IMR-90 (cell line): ENCODE measurements around the gene OR2T35. TPM values are rescaled to one million over a fixed set of nuclear protein-coding genes. Genes with fewer than 3 reads are reported as not detected.
"Not testable (repeated sequence)": the region's sequence is repeated elsewhere in the genome, so short reads cannot be mapped to it uniquely, and the experiment has no call there.

ENCODE experiments used
- ATAC-seq: fragments of 200-7000 bp; cut with Tn5 transposase; 2 replicates; pipeline ENCODE4 v1.9.1; 2020; ENCODE audit warnings: low read depth, mild to moderate bottlenecking, moderate library complexity
- BruUV-seq: library from RNA; stranded (reverse); fragments of 400-500 nt; replicated peaks from 2 replicates; lab custom pipeline; 2021; lab: Mats Ljungman, UMichigan
- CTCF ChIA-PET: fragments of 300-600 bp; formaldehyde crosslinking; extraction: SDS; loops from one replicate; lab custom pipeline; 2021; ENCODE audit warnings: antibody characterized with exemption; lab: Yijun Ruan, JAX
- POLR2A ChIA-PET: fragments of 300-600 bp; sonication (Branson Sonifier 250); formaldehyde crosslinking; loops from one replicate; lab custom pipeline; 2022; ENCODE audit warnings: antibody characterized with exemption; ENCODE audit not compliant: unreplicated experiment; lab: Charles Lee
- DNase-seq: peaks from one replicate; pipeline ENCODE4 v3.0.0; 2013
- H2AFZ ChIP-seq: replicated peaks from 2 replicates; pipeline ENCODE3; 2013; ENCODE audit warnings: low read length, mild to moderate bottlenecking; ENCODE audit not compliant: poor library complexity
- H2AK5ac ChIP-seq: 2 replicates; pipeline ENCODE4 v1.6.1; 2013; ENCODE audit warnings: low read depth, low read length, inconsistent platforms
- H2AK9ac ChIP-seq: replicated peaks from 2 replicates; pipeline ENCODE3; 2013; ENCODE audit warnings: mild to moderate bottlenecking, low read depth, low read length, moderate library complexity; ENCODE audit not compliant: poor library complexity
- H2BK120ac ChIP-seq: 2 replicates; pipeline ENCODE4 v1.6.1; 2013; ENCODE audit warnings: low read depth, low read length, inconsistent platforms
- H2BK15ac ChIP-seq: 3 replicates; pipeline ENCODE4 v1.6.1; 2013; ENCODE audit warnings: low read depth, low read length, inconsistent platforms
- H2BK20ac ChIP-seq: 2 replicates; pipeline ENCODE4 v1.6.1; 2013; ENCODE audit warnings: low read depth, mild to moderate bottlenecking, inconsistent platforms, low read length, moderate library complexity
- H2BK5ac ChIP-seq: 2 replicates; pipeline ENCODE4 v1.6.1; 2013; ENCODE audit warnings: mild to moderate bottlenecking, low read depth, low read length, inconsistent platforms; ENCODE audit not compliant: poor library complexity, severe bottlenecking
- H3K14ac ChIP-seq: replicated peaks from 2 replicates; pipeline ENCODE4 v1.6.1; 2013; ENCODE audit warnings: low read depth, low read length, inconsistent platforms
- H3K18ac ChIP-seq: 2 replicates; pipeline ENCODE4 v1.6.1; 2013; ENCODE audit warnings: low read depth, low read length, control low read depth
- H3K23ac ChIP-seq: 2 replicates; pipeline ENCODE4 v1.6.1; 2013; ENCODE audit warnings: low read depth, low read length, inconsistent platforms
- H3K27ac ChIP-seq: 2 replicates; pipeline ENCODE4 v1.5.1; 2013; ENCODE audit warnings: mild to moderate bottlenecking, control low read depth, low read length; ENCODE audit not compliant: insufficient read depth
- H3K27me3 ChIP-seq: 2 replicates; pipeline ENCODE4 v1.6.1; 2013; ENCODE audit warnings: low read length; ENCODE audit not compliant: control insufficient read depth, insufficient read depth
- H3K36me3 ChIP-seq: 2 replicates; pipeline ENCODE4 v1.6.1; 2013; ENCODE audit warnings: low read length, mixed read lengths; ENCODE audit not compliant: control insufficient read depth, insufficient read depth
- H3K4ac ChIP-seq: 2 replicates; pipeline ENCODE4 v1.6.1; 2013; ENCODE audit warnings: low read depth, low read length, inconsistent platforms
- H3K4me1 ChIP-seq: 2 replicates; pipeline ENCODE4 v1.6.1; 2013; ENCODE audit warnings: low read length, mixed read lengths; ENCODE audit not compliant: control insufficient read depth, insufficient read depth
- H3K4me2 ChIP-seq: 2 replicates; pipeline ENCODE4 v1.6.1; 2013; ENCODE audit warnings: low read depth, mild to moderate bottlenecking, control low read depth, low read length, moderate library complexity
- H3K4me3 ChIP-seq: 2 replicates; pipeline ENCODE4 v1.5.1; 2013; ENCODE audit warnings: low read depth, mild to moderate bottlenecking, control low read depth, low read length, moderate library complexity; ENCODE audit not compliant: insufficient read depth
- H3K56ac ChIP-seq: 2 replicates; pipeline ENCODE4 v1.6.1; 2013; ENCODE audit warnings: low read length, inconsistent platforms; ENCODE audit not compliant: insufficient read depth; ENCODE audit errors: extremely low read depth
- H3K79me1 ChIP-seq, 2 experiments: 2 replicates each; pipeline ENCODE4 v1.6.1; 2013; ENCODE audit warnings: low read length in 2 of 2, inconsistent platforms in 1 of 2, low read depth in 1 of 2
- H3K9ac ChIP-seq: 2 replicates; pipeline ENCODE4 v1.6.1; 2013; ENCODE audit warnings: low read depth, low read length, control low read depth
- H3K9me1 ChIP-seq: 2 replicates; pipeline ENCODE4 v1.6.1; 2013; ENCODE audit warnings: low read length, inconsistent platforms; ENCODE audit not compliant: insufficient read depth
- H3K9me3 ChIP-seq: 2 replicates; pipeline ENCODE4 v1.6.1; 2013; ENCODE audit warnings: low read length; ENCODE audit not compliant: control insufficient read depth, insufficient read depth
- H4K20me1 ChIP-seq: 2 replicates; pipeline ENCODE4 v1.6.1; 2013; ENCODE audit warnings: low read length, inconsistent platforms; ENCODE audit not compliant: insufficient read depth
- H4K5ac ChIP-seq: 2 replicates; pipeline ENCODE4 v1.6.1; 2013; ENCODE audit warnings: mild to moderate bottlenecking, low read depth, low read length, control low read depth
- H4K8ac ChIP-seq, 2 experiments: 2 replicates each; pipeline ENCODE4 v1.6.1; 2013; ENCODE audit warnings: low read depth in 2 of 2, low read length in 2 of 2, control low read depth in 1 of 2, inconsistent platforms in 1 of 2
- H4K91ac ChIP-seq: 2 replicates; pipeline ENCODE4 v1.6.1; 2013; ENCODE audit warnings: low read depth, low read length, inconsistent platforms; ENCODE audit not compliant: insufficient read depth
- WGBS, 2 experiments: methylation state at CpG; one replicate each; pipeline versions ENCODE4 v1.1.5 to v1.1.7; 2013; ENCODE audit warnings: missing lambda C conversion rate in 2 of 2; ENCODE audit not compliant: insufficient read length in 1 of 2; ENCODE audit errors: extremely low coverage in 2 of 2; 5-methylcytosine and 5-hydroxymethylcytosine counted together
- dilution Hi-C: fragments of 300-500 bp; cut with HindIII; formaldehyde crosslinking; loops from one replicate; pipeline ENCODE4 v1.14.3; 2018; ENCODE audit warnings: low sequenced_read_pairs; ENCODE audit not compliant: unreplicated experiment
- in situ Hi-C: fragments of 300-500 bp; cut with MboI; formaldehyde crosslinking; loops from 3 replicates; pipeline ENCODE4 v1.14.3; 2019; ENCODE audit warnings: low sequenced_read_pairs, inconsistent platforms, mixed read lengths
- intact Hi-C: fragments of 100-400 bp; cut with micrococcal nuclease; formaldehyde crosslinking; loops from 2 replicates; pipeline ENCODE4 v1.10.0; 2022
- polyA plus RNA-seq, 3 experiments: library from polyadenylated mRNA; depleted of rRNA; stranded (reverse); fragments of >200 nt; gene quantifications; 2 replicates each; pipeline ENCODE4 v1.2.3, GENCODE V29; 2012; ENCODE audit warnings: low replicate concordance in 1 of 3
- total RNA-seq: library from RNA; depleted of rRNA; stranded (reverse); fragments of >200 nt; gene quantifications from 2 replicates; pipeline ENCODE4 v1.2.3, GENCODE V29; 2012

OR2T35 gene
- total and polyA plus RNA-seq, 2 of the 4 experiments (the other 2 are of a cell fraction): not detected

GRCh38 chr1:248636612-248637011 lies 8.5 kb downstream of the OR2T35 start:
- H4K8ac ChIP-seq, in situ Hi-C loops, H2BK120ac ChIP-seq, H3K4ac ChIP-seq, dilution Hi-C loops, intact Hi-C loops, POLR2A ChIA-PET, CTCF ChIA-PET, H2AFZ ChIP-seq, H3K4me3 ChIP-seq, H2BK20ac ChIP-seq, H3K4me1 ChIP-seq, ATAC-seq, H2AK5ac ChIP-seq, H2AK9ac ChIP-seq, H3K27ac ChIP-seq, H4K91ac ChIP-seq, H3K23ac ChIP-seq, DNase-seq, H3K9me1 ChIP-seq, H3K36me3 ChIP-seq, H3K79me1 ChIP-seq, H3K27me3 ChIP-seq, H3K18ac ChIP-seq, H4K20me1 ChIP-seq, H2BK5ac ChIP-seq, H2BK15ac ChIP-seq, H3K9ac ChIP-seq, BruUV-seq, H4K5ac ChIP-seq, H3K14ac ChIP-seq, H3K56ac ChIP-seq, H3K9me3 ChIP-seq, H3K4me2 ChIP-seq: not testable (repeated sequence)
- no CpG with 5 or more reads among the region's 5 CpGs for WGBS, 2 experiments

GRCh38 chr1:248634991-248635390 lies 10.1 kb downstream of the OR2T35 start, which contains the start of gene OR2T11:
OR2T11 (minus strand) TSS chr1:248635091; CDS start chr1:248627128, 7,963 bp downstream.
- DNase-seq, H2AK9ac ChIP-seq, H2BK15ac ChIP-seq, H3K4me1 ChIP-seq, H2BK20ac ChIP-seq, H3K27me3 ChIP-seq, H4K8ac ChIP-seq, H3K56ac ChIP-seq, POLR2A ChIA-PET, H3K4me3 ChIP-seq, H3K9ac ChIP-seq, H3K9me1 ChIP-seq, H3K27ac ChIP-seq, H4K91ac ChIP-seq, H3K4me2 ChIP-seq, dilution Hi-C loops, H3K36me3 ChIP-seq, BruUV-seq, H3K79me1 ChIP-seq, H3K18ac ChIP-seq, H2AK5ac ChIP-seq, H2BK120ac ChIP-seq, H3K14ac ChIP-seq, ATAC-seq, H4K5ac ChIP-seq, H3K9me3 ChIP-seq, H3K4ac ChIP-seq, intact Hi-C loops, CTCF ChIA-PET, H2AFZ ChIP-seq, H2BK5ac ChIP-seq, H4K20me1 ChIP-seq, H3K23ac ChIP-seq, in situ Hi-C loops: not testable (repeated sequence)
- no CpG with 5 or more reads among the region's 2 CpGs for WGBS, 2 experiments
